Stimulated activated effector memory CD8-positive, alpha-beta T cell treated with anti-CD3 and anti-CD28 coated beads, Interleukin-12 subunit alpha, Interleukin-12 subunit beta, amount 100 ng/mL, for 72 hours (primary cell): ENCODE data around the gene ADCY9.

Experiments
- ATAC-seq: fragments of 150-1000 bp; cut with Tn5 transposase; 2 replicates; pipeline ENCODE4 v1.10.0; 2021
- DNase-seq, 2 donors: peaks; one replicate each; pipeline ENCODE4 v3.0.0; 2021 to 2022; ENCODE audit warnings: low spot score in 2 of 2
- H3K27ac Mint-ChIP-seq: one replicate; pipeline ENCODE4 v1.8.0; 2022; ENCODE audit warnings: mild to moderate bottlenecking, mixed read lengths
- H3K36me3 Mint-ChIP-seq: one replicate; pipeline ENCODE4 v1.8.0; 2022; ENCODE audit warnings: mild to moderate bottlenecking, mixed read lengths
- H3K4me1 Mint-ChIP-seq: one replicate; pipeline ENCODE4 v1.8.0; 2022; ENCODE audit warnings: mixed read lengths
- H3K4me3 Mint-ChIP-seq: one replicate; pipeline ENCODE4 v1.8.0; 2022; ENCODE audit warnings: mild to moderate bottlenecking, mixed read lengths
- H3K9me3 Mint-ChIP-seq: one replicate; pipeline ENCODE4 v1.8.0; 2022; ENCODE audit warnings: mixed read lengths

The ADCY9 gene

DNA sequence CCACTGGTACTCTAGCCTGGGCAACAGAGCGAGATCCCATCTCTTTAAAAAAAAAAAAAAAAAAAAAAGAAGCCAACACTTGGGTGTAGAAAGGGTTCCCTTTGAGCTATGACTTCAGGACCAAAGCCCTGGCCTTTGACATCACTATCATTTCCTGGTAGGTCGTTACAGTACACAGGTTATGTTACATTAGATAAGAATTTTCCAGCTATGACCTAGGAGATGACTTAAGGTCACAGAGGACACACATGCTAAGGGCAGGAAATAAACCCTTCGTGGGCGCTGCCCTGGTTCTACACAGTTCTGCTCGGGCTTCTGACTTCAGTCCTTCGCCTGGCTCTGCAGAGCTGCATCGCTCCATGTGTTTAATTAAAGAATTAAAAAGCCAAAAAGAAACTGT, 112.0 kb downstream of the ADCY9 start:
- DNase-seq = no peak
- Mint-ChIP-seq H3K36me3 (no peaks in the 10 kb centered on the region), H3K4me1 (peaks cover 32% of the 10 kb centered on the region), H3K27ac (no peak overlapping the region), H3K9me3 (no peaks in the 10 kb centered on the region), H3K4me3 (no peak overlapping the region)
- ATAC-seq = no peak

DNA sequence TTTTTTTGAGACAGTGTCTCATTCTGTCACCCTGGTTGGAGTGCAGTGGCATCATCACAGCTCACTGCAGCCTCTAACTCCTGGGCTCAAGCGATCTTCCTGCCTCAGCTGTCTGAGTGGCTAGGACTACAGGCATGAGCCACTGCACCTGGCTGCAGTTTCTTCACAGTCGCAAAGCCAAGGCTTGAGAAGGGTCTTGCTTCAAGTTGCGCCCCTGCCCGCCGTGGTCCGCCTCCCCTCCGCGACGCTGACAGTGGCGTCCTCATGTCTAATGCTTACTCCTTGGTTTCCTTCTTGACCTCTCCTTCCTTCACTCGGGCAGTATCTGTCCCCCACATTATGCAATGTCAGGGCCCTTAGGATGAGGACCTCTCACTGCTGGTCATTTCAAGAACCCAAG, 112.7 kb downstream of the ADCY9 start:
- no peak for ATAC-seq
- H3K4me3 Mint-ChIP-seq = no peak overlapping the region
- H3K27ac Mint-ChIP-seq = no peak overlapping the region
- DNase-seq = no peak
- peaks cover 35% of the 10 kb centered on the region for H3K4me1 Mint-ChIP-seq
- H3K36me3 Mint-ChIP-seq = no peaks in the 10 kb centered on the region
- H3K9me3 Mint-ChIP-seq = no peaks in the 10 kb centered on the region

DNA sequence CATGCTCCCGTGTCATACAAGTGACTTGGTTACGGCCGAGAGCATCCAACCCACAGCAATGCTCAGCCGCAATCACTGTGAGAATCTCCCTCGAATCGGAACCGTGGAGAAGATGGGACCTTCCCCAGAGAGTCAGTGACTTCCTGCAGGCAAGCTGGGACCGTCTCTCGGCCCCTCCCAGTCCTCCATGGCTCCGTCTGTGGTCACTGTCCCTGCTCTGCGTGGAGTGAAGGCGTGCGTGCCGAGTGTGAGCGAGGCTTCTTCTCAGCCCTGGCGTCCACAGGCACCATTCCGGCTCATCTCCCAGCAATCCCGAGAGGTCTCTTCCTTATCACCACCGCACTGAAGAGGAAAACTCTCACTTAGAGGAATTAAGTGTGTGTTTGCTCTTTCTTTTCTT, 113.1 kb downstream of the ADCY9 start:
- H3K27ac Mint-ChIP-seq = no peak overlapping the region

DNA sequence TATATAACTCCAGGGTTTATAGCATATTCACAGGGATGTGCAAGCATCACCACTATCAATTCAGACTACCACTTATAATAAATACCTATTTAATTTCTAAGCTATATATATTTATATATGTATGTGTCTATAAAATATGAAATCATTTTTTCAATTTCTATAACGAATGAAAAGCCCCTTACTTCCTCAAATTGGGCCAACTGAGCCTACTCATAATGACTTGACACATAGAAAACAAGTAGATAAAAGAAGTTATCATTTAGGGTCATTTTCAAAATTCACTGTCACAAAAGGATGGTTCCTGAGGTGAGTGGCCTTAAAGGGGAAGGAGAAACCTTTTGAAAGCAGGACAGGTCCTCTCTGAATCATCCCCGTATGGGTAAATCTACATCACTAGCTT, 114.1 kb downstream of the ADCY9 start:
- DNase-seq (no peak), ATAC-seq (no peak)
- no peak overlapping the region for H3K4me3 Mint-ChIP-seq
- no peaks in the 10 kb centered on the region for H3K36me3 Mint-ChIP-seq
- H3K27ac Mint-ChIP-seq = no peak overlapping the region
- peaks cover 35% of the 10 kb centered on the region for H3K4me1 Mint-ChIP-seq
- no peaks in the 10 kb centered on the region for H3K9me3 Mint-ChIP-seq

More for the DNA sequence above, 113.1 kb downstream of the ADCY9 start:
- Mint-ChIP-seq H3K4me3 (no peak overlapping the region), H3K36me3 (no peaks in the 10 kb centered on the region), H3K9me3 (no peaks in the 10 kb centered on the region), H3K4me1 (peaks cover 35% of the 10 kb centered on the region)
- ATAC-seq (no peak), DNase-seq (no peak)

DNA sequence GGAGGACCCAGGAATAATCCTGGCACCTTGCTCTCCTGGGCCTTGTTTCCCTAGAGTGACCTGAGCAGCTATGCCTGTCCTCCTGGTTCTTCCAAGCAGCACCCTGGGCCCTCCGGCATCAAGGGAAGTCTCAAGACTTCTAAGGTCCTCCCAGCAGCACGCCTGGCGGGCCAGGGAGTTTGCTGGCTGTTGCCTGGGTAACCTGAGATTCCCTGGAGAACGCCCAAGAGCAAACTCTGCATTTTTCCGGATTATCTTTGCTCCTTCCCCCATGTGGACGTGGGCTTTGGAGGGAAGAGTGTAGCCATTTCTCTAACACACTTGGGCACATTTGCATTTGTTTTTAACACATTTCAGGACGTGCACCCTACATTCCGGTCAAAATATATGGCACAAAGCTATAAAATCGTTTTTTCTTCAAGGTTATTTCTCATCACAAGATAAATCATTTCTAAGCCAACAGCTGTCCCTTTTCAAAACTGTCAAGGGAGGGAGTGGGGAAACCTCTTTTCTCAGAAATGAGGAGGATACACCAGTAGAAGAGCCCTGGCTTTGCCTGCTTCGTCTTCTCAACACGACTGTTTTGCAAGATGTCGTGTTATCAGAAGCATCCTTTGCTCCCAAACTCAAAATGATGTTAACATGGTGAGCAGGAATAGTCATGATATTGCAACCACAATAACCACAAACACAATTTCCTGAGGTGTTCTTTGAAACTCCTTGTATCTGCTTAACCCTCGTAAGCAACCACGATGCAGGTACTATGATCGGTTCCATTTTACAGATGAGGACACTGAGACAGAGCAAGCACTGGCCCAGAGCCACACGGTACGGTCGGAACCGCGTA, 116.5 kb downstream of the ADCY9 start:
- H3K4me3 Mint-ChIP-seq = peak overlapping the region; percentile 40
- peak; percentile 40 for ATAC-seq
- peaks cover 35% of the 10 kb centered on the region for H3K4me1 Mint-ChIP-seq
- no peak for DNase-seq
- H3K27ac Mint-ChIP-seq = peak overlapping the region; percentile 81
- no peaks in the 10 kb centered on the region for H3K9me3 Mint-ChIP-seq
- H3K36me3 Mint-ChIP-seq = no peaks in the 10 kb centered on the region

DNA sequence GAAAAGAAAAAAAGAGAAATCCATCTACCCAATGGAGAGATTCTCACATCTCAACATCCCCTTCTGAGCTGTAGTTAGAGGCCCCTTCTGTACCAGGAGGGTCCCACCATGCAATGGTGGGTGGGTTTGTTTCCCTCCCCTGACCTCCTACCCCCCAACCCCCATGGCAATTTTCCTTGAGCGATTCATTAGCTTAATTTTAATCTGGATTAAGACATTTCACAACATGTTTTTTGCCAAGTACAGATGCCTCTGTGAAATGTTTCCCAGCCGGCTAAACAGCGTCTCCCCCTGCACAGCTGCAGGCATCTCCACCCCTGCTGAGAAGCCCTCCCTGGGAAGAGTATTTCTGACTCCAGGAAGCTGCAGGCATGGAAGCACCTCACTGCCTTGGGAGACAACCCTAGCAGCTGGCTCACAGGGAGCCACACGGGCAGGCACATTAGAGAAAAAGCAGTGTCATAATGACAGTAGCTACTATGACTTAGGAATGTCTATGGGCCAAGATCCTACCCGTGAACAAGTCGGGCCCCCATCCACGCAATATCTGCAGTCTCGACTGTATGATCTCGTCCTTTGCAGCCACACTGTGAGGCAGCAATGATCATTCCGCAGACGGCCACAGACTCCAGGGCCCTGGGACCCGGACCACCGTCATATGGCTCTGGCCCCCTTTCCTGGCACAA, 117.3 kb downstream of the ADCY9 start:
- no peak for ATAC-seq
- H3K36me3 Mint-ChIP-seq = no peaks in the 10 kb centered on the region
- no peaks in the 10 kb centered on the region for H3K9me3 Mint-ChIP-seq
- no peak overlapping the region for H3K27ac Mint-ChIP-seq
- no peak overlapping the region for H3K4me3 Mint-ChIP-seq
- peaks cover 35% of the 10 kb centered on the region for H3K4me1 Mint-ChIP-seq
- DNase-seq = no peak

DNA sequence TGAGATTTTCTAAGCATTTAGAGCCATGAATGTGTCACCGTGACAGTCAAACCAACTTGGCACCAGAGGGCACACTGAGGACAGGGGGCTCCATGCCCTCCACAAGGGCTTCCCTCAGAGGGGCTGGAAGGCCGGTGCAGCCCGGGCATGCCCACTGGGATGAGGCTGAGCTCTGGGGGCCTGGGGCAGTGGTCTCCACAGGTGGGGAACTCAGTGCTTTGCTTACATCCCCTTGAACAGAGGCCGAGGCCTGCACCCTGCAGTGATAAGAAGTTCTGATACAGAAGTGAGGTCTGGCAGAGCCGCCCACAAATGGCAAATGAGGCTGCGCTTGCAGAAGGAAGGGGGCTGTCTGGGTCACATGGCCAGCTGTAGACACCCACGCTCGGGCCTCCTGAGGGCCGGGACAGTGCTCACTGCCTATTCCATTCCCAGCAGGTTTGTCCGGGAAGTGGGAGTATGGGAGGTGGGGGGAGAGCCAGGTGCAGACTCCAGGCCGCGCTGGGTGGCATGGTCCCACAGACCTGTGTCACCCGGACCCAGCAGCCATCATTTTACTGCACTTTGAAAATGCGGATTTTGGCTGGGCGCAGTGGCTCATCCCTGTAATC, 118.9 kb downstream of the ADCY9 start:
- peak overlapping the region; percentile 8 for H3K27ac Mint-ChIP-seq
- peaks cover 27% of the 10 kb centered on the region for H3K4me1 Mint-ChIP-seq
- no peaks in the 10 kb centered on the region for H3K36me3 Mint-ChIP-seq
- H3K4me3 Mint-ChIP-seq = no peak overlapping the region
- no peaks in the 10 kb centered on the region for H3K9me3 Mint-ChIP-seq
- DNase-seq = no peak
- ATAC-seq = no peak

DNA sequence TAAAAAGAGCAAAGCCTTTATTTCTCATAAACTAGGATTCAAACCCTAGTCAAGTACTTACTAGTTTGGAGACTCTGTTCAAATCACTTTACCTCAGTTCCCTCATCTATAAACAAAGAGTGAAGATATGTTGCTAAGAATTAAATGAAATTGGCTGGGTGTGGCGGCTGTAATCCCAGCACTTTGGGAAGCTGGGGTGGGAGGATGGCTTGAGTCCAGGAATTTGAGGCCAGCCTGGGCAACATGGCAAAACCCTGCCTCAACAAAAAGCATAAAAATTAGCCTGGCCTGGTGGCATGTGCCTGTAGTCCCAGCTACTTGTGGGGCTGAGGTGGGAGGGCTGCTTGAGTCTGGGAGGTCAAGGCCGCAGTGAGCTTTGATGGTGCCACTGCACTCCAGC, 121.2 kb downstream of the ADCY9 start:
- H3K36me3 Mint-ChIP-seq = peaks cover 5% of the 10 kb centered on the region
- ATAC-seq = no peak
- DNase-seq = no peak
- H3K4me1 Mint-ChIP-seq = peaks cover 11% of the 10 kb centered on the region
- H3K27ac Mint-ChIP-seq = no peak overlapping the region
- H3K9me3 Mint-ChIP-seq = no peaks in the 10 kb centered on the region
- H3K4me3 Mint-ChIP-seq = no peak overlapping the region

DNA sequence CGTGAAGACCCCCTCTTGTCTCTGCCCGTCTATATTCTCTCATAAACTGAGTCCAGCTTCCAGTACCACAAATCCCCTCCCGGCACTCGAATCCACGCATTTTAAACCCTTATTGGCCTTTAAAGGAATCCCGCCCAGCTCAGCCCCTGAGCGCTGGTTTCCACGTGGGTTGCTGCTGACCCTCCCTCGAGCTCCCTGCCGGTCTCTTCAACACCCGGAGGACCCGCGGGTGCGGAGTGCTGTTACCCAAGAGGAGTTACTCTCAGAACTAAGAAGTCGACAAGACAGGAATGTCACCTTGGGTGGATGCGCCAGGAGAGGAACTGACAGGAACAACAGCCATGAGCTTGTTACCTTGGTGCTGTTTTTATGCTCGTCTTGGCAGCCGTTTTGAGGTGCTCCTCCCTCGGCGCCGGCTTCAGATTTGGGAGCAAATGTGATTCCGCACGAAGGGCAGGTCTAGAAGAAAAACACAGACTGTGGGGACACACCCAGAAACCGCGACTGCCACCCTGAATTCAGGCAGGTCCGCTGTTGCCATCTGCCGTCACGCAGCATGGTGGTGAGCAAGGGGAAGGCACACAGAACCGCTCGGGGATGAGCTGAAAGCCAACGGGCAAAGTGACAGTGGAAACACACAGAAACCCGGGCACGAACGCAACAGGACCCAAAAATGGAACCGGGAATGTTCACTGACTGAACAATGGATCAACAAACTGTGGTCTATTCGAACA, 123.0 kb downstream of the ADCY9 start:
- DNase-seq (no peak), ATAC-seq (no peak)
- Mint-ChIP-seq H3K4me1 (no peaks in the 10 kb centered on the region), H3K27ac (peak overlapping the region; percentile 26), H3K4me3 (no peak overlapping the region), H3K9me3 (no peaks in the 10 kb centered on the region), H3K36me3 (peaks cover 5% of the 10 kb centered on the region)

DNA sequence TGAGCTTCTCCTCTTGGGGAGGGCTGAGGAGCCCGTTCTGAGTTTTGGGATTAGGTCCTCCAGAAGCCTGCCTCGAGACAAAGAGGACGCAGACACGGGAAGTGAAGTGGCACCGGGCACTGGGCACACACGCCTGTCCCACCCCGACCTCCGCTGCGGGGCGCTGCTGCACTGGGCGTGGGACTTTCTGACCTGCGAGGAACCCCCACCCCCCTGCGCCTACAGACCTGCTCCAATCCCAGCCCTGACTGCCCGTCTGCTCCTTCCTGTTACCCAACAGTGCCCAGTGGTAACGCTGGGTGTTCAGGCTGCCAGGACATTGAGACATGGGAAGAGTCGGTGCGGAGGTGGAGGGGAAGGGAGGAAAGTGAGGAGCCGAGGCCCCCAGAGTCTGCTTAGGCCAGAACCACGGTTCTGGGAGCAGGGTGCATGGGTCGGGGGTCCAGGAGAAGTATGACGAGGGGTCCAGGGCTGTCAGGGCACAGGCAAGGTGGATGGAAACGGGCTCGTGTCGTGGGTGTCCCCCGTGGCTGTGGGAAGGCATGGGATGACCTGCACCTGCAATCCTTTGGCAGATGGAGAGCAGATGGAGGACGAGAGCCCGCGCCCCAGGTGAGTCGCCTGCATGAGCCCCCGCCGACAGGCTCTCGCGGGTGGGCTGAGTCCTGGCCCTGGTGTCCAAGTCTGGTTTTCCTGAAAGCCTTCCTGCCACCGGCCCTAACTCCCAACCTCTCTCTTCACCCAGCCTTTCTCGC, 123.8 kb downstream of the ADCY9 start:
- H3K27ac Mint-ChIP-seq = peak overlapping the region; percentile 26
- H3K4me1 Mint-ChIP-seq = no peaks in the 10 kb centered on the region
- DNase-seq = no peak
- no peaks in the 10 kb centered on the region for H3K9me3 Mint-ChIP-seq
- peaks cover 8% of the 10 kb centered on the region for H3K36me3 Mint-ChIP-seq
- ATAC-seq = no peak
- no peak overlapping the region for H3K4me3 Mint-ChIP-seq

DNA sequence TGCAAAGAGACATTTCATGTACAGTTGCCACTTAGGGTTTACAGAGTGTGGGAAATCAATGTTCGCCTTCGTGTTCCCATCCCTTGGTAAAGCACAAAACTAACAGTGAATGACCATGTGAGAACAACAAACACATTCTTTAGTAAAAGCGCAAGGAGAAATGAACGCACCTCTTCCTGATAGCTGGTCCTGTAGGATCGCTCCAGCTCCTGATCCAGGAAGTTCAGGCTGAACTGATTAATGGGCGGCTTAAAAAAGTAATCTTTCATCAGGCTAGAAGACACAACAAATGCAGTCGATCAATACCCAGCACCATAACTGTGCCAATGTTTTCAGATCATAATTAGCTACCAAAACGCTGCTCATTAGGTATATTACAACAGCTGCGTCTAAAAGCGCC, 127.4 kb downstream of the ADCY9 start:
- no peak for ATAC-seq
- H3K9me3 Mint-ChIP-seq = no peaks in the 10 kb centered on the region
- H3K4me1 Mint-ChIP-seq = no peaks in the 10 kb centered on the region

DNA sequence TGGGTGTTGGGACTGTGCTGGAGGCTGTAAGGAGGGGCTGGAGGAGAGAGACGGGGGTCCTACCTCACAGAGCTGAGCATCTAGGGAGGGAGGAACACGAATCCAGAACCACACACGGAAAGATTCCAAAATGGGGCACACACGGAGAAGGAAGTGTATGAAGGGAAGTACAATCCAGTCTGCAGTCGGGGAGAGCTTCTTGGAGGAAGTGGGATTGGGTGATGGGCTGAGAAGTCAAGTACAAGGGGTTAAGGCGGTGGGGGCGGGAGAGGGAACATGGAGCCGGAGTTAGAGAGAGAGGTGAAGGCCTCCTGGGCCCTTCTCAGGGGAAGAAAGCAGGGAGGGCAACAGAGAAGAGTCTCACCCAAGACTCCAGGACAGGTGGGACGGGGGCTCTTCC, 128.2 kb downstream of the ADCY9 start:
- peaks cover 6% of the 10 kb centered on the region for H3K4me1 Mint-ChIP-seq

More for the DNA sequence above, 127.4 kb downstream of the ADCY9 start:
- Mint-ChIP-seq H3K27ac (no peak overlapping the region), H3K4me3 (no peak overlapping the region), H3K36me3 (peaks cover 18% of the 10 kb centered on the region)
- DNase-seq = no peak

DNA sequence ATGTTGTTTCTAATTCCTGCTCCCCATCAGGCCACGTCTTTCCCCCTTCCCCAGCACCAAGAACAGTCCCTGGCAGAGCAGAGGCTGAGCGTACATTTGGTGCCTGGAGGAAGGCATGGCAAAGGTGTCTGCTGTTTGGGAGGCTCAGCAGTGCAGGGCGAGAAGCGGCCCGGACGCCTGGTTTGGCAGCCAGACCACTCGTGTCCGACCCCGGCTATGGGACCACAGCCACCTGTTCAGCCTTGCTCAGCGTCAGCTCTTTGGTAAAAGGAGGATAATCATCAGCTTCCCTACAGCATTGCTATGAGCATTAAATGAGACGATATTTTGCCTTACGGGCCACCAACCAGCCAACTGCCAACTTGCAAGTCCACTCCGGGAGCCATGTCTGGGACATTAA, 129.0 kb downstream of the ADCY9 start:
- Mint-ChIP-seq H3K9me3 (no peaks in the 10 kb centered on the region), H3K36me3 (peaks cover 25% of the 10 kb centered on the region), H3K27ac (peak overlapping the region; percentile 92), H3K4me3 (no peak overlapping the region), H3K4me1 (peaks cover 10% of the 10 kb centered on the region)
- no peak for DNase-seq
- no peak for ATAC-seq

More for the DNA sequence above, 128.2 kb downstream of the ADCY9 start:
- H3K36me3 Mint-ChIP-seq = peaks cover 19% of the 10 kb centered on the region
- H3K27ac Mint-ChIP-seq = peak overlapping the region; percentile 92
- H3K9me3 Mint-ChIP-seq = no peaks in the 10 kb centered on the region
- ATAC-seq (no peak), DNase-seq (no peak)
- H3K4me3 Mint-ChIP-seq = no peak overlapping the region

DNA sequence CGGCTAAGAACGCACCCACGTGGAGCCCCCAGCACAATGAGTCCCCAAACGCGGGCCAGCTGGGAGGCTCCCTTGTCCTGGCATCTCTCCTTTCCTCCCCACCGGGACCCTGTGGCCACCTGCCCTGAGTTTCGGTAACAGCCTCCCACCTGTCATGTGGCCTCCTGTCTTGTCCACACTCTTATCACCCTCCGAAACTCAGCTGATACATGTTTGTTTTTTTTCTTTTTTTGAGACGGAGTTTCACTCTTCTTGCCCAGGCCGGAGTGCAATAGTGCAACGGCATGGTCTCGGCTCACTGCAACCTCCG, 130.1 kb downstream of the ADCY9 start:
- ATAC-seq (no peak), DNase-seq (no peak)
- Mint-ChIP-seq H3K4me3 (no peak overlapping the region), H3K9me3 (no peaks in the 10 kb centered on the region), H3K27ac (peak overlapping the region; percentile 65), H3K4me1 (peaks cover 10% of the 10 kb centered on the region), H3K36me3 (peaks cover 31% of the 10 kb centered on the region)
